Fibroblast of the aortic adventitia (primary cell): Measurements from ENCODE around the gene CHD1. TPM values are rescaled to one million over a fixed set of nuclear protein-coding genes. Genes with fewer than 3 reads are reported as not detected.

Experiments used
- DNase-seq: peaks from one replicate; pipeline ENCODE4 v3.0.0-alpha.2; 2010; ENCODE audit warnings: low read depth
- H3K4me3 ChIP-seq: 2 replicates; pipeline ENCODE4 v1.5.1; 2011; ENCODE audit warnings: low read depth, mild to moderate bottlenecking, control low read depth, low read length, moderate library complexity
- total RNA-seq: library from RNA; depleted of rRNA; stranded (reverse); fragments of >200 nt; gene quantifications from 2 replicates; pipeline ENCODE4 v1.2.3, GENCODE V29; 2012; ENCODE audit warnings: low replicate concordance
- TF ChIP-seq, protein P1 (sequence below): IDR thresholded peaks from 2 replicates; pipeline ENCODE4 v1.5.1; 2011; ENCODE audit warnings: mild to moderate bottlenecking, low read length, control low read depth, inconsistent platforms; ENCODE audit not compliant: insufficient read depth

Gene CHD1
- total RNA-seq, result 44.4 and 45.2 TPM in 2 replicates

DNA sequence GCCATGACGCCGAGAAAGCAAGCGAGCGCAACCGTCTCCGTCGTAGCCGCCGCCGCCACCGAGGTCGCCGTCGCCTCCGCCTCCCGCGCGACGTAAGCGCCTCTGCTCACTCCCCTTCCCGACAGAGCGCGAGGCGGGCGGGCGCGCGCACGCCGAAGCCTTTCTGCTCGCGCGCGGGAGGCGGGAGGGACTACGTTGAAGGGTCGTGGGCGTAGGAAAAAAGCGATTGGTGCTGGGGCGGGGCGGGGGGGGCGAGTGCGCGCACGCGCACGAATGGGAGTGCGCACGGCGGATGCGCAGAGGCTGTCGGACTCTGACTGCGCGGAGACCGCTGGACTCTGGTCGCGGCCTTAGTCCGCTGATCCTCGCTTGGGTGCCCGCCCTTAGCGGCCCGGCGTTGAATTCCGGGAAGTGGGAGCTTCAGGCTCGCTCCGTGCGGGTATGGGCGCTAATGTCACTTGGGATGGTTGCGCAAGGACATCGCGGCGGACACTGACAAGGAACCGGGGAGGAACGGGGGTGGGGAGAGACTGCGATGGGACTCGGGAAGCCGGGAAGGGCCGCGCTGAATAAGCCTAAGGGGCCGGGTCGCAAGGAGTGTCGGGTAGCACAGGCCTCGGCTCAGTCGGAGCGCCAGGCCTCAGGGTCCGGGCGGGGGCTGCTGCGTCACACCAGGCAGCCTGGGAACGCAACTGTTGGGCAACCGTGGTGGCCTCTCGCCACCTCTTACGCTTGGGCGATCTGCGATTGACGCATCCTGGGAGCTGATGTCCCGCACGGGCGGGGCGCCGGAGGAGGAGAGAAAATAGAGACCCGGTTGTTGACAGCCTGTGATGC, at the start of gene CHD1:
TSS of gene CHD1 (minus strand) at position 135 of the 837 bp plus-strand sequence. CDS start 2,621 bp downstream, outside the sequence.
- peak within 1 kb of the TSS; percentile 92 for H3K4me3 ChIP-seq
- DNase-seq, result peak; percentile 97
- TF ChIP-seq, protein P1, sequence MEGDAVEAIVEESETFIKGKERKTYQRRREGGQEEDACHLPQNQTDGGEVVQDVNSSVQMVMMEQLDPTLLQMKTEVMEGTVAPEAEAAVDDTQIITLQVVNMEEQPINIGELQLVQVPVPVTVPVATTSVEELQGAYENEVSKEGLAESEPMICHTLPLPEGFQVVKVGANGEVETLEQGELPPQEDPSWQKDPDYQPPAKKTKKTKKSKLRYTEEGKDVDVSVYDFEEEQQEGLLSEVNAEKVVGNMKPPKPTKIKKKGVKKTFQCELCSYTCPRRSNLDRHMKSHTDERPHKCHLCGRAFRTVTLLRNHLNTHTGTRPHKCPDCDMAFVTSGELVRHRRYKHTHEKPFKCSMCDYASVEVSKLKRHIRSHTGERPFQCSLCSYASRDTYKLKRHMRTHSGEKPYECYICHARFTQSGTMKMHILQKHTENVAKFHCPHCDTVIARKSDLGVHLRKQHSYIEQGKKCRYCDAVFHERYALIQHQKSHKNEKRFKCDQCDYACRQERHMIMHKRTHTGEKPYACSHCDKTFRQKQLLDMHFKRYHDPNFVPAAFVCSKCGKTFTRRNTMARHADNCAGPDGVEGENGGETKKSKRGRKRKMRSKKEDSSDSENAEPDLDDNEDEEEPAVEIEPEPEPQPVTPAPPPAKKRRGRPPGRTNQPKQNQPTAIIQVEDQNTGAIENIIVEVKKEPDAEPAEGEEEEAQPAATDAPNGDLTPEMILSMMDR, result no peak

DNA sequence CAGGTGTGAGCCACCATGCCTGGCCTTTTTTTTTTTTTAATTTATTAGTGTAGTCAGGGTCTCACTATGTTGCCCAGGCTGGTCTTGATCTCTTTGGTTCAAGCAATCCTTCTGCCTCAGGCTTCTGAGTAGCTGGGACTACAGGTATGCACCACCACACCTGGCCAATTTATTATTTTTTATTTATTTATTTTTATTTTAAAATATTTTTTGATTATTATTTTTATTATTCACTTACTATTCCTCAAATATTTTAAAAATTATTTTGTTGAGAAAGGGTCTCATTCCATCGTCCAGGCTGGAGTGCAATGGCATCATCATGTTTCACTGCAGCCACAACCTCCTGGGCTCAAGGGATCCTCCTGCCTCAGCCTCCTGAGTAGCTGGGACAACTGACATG, 49.7 kb upstream of the CHD1 start:
- no peak for DNase-seq
- no peak overlapping the region for H3K4me3 ChIP-seq
- TF ChIP-seq, protein P1, result no peak

DNA sequence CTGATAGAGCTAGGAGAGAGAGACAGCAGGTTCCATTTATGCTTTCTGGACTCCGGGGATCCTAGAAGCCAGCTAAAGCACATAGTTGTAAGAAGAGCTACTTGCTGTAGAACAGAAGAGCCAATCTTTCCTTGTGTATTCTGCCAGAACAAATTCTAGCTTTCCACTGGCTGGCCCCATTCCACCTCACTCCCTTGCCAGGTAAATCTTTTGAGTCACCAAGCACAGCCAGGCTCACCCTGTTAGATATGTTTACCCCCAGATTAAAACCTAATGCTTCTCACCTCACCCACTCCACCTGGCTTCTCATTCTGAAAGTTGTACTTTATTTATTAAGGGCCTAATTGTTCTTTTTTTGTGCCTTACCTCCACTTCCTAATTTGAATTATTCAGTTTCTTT, 48.9 kb upstream of the CHD1 start:
- TF ChIP-seq, protein P1, result no peak
- H3K4me3 ChIP-seq, result no peak overlapping the region
- DNase-seq, result no peak

DNA sequence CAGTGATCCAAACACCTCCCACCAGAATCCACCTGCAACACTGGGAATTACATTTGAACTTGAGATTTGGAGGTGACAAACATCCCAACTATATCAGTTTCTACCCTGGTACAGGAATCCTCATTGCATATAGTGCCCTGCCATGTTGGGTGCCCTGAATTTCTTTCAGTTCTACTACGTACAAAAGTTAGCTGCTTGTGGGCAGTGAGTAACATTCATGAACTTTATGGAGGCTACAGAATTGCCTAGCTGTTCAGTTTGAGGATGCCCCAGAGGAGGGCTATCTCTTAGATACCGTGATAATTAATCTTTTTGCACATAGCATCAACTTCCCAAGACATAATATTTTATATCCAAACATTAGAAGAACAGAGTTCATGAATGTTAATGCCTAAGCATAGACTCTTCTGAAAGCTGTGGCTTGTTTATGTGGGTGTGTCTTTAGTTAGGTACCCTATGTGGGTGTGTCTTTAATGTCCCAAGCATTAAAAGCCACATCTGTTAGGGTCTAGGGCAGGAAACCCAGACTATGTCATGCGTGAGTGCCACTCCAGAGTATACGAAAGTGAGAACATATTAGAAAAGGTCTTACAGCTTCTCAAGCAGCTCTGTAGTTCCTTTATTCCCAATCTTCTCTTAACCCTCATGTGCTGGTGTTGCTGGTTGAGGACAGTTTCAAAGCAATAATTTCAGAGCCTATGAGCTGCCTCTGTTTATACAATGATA, 47.0 kb upstream of the CHD1 start:
- no peak overlapping the region for H3K4me3 ChIP-seq
- DNase-seq, result no peak
- TF ChIP-seq, protein P1, result no peak

- DNase-seq, result no peak
Observed at GRCh38 chr5:98975223-98975622, 46.4 kb upstream of the CHD1 start.

DNA sequence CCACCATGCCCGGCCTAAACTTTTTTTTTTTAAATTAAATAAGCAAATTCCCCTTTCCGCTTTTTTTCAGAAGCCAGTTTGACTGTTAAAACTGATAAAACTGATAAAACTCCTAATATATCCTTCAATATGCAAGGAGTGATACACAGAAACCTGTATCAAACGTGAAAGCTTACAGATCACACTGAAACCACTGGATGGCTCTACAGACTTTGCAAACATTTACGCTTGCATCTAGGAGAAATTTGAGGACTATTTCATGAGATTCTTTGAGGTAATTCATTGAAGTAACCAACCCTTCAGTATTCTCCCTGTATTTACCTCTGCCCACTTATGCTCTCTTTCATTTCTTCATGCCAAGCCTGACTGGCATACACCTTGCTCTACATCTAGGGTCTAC, 40.6 kb upstream of the CHD1 start:
- no peak for DNase-seq
- TF ChIP-seq, protein P1, result no peak

More at GRCh38 chr5:98975223-98975622, 46.4 kb upstream of the CHD1 start:
- H3K4me3 ChIP-seq, result no peak overlapping the region
- TF ChIP-seq, protein P1, result no peak

More for the DNA sequence above, 40.6 kb upstream of the CHD1 start:
- no peak overlapping the region for H3K4me3 ChIP-seq
